Measurements from ENCODE around the gene MAFG.

GRCh38 chr17:81968396-81968745 lies 40.8 kb upstream of the MAFG start:
- TF ChIP-seq CTCF (conservative IDR thresholded peaks at IDR 0.05 in 1 of 2, IDR thresholded peaks at IDR 0.05 in 1 of 2; ENCODE audit: low read depth in 1 of 2, low read length in 2 of 2) = no peak
- TF ChIP-seq EZH2 (IDR thresholded peaks at IDR 0.05; ENCODE audit: low read length, missing control alignments) = no peak

All from fibroblast of lung (primary cell).